Measurements from ENCODE around the gene HSFX3.
"Not testable (repeated sequence)": the region's sequence is repeated elsewhere in the genome, so short reads cannot be mapped to it uniquely, and the experiment has no call there.

HSFX3 gene, protein sequence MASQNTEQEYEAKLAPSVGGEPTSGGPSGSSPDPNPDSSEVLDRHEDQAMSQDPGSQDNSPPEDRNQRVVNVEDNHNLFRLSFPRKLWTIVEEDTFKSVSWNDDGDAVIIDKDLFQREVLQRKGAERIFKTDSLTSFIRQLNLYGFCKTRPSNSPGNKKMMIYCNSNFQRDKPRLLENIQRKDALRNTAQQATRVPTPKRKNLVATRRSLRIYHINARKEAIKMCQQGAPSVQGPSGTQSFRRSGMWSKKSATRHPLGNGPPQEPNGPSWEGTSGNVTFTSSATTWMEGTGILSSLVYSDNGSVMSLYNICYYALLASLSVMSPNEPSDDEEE

DNA sequence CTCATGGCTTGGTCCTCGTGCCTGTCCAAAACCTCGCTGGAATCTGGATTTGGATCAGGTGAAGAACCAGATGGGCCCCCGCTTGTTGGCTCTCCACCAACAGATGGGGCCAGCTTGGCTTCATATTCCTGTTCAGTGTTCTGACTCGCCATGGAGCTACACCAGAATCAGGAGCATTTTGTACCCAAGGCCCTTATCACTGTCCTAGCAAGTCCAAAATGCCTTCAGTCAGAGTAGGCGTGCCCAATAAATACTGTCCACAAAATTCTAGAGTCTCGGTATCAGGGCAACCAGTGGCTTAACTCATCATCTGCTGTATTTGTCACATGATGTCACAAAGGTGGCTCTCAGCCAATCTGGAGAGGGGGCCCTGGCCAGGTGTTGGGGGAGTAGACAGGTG is at the start of gene HSFX3:
Gene HSFX3, minus strand, starts transcription at position 224 of the 400 bp plus-strand sequence. Its CDS starts 72 bp downstream, at position 152.
- not testable (repeated sequence) for DNase-seq (ENCODE audit: low spot score)

DNA sequence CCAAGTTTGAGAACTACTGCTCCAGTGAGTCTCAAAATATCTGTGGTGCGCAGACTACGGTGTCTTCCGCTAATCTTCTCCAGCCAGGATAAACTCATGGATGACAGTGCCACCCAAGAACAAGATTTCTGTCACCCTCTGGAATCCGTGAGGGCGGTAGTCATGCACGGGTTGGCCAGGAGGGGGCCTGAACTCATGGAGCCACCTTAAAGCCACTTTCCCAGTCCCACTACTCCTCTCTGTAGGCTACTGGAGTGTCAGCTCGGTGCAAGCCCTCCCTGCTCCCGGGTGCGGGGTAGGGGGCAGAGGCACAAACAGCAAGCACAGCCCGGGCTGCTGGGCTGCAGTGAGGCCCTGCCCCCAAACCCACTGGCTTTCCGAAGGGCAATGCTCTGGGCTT is 48.9 kb upstream of the HSFX3 start:
- DNase-seq (ENCODE audit: low spot score), result not testable (repeated sequence)

DNA sequence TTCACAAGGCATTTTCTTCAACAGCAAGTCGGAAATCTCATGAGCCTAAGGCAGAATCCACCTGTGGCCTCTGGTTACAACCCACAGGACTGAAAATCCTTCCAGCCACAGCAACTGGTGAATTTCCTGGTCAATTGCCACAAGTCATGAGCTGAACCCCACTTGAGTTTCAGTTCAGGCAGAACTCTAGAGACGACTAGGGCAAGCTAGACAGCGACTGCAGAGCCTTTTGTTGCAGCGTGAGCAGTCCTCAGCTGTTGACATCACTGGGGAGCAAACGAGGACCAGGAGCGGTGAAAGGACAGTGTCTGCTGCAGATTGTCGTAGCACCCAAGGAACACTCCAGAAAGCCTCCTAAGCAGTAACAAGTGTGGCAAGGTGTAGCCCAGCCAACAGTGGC is 46.2 kb upstream of the HSFX3 start:
- DNase-seq (ENCODE audit: low spot score), result not testable (repeated sequence)

DNA sequence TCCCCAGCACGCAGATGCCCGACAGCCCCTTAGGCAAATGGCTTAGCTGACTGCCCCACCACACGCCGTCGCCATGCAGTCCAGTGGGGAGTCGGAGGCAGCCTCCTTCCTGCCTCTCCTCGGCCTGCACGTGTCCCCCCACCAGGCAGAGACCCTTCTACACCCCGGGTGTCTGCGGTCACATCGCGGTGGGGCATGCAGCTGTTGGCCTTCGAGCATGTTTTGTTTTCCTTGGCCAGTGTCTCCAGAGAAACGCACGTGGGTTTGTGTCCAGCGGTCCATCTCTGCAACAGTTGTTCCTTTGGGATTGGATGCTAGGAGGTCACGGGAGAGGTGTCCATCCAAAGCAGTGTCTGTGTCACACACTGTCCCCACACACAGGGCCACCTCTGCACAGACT is 45.5 kb upstream of the HSFX3 start, which contains the start of gene HSFX2:
Gene HSFX2, minus strand, starts transcription at position 101 of the 400 bp plus-strand sequence. CDS start 614 bp downstream, outside the sequence.
- not testable (repeated sequence) for DNase-seq (ENCODE audit: low spot score)

DNA sequence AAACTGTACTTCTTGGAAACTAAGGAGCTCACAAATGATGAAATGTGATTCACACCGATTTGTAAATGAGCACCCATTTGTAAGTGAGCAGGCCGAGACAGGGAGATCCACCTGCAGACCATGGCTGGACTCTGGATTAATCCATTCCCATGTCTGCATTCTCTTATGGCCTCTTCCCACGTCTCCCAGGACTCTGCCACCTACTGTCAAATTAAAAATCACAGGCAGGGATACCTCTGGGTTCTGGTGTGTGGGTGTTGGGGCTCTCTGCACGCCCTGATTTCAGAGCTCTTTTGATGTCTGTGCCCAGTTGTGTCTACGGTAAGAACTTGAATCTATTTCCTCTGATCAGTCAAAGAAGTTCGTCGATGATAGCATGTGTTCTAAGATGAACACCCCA is 41.3 kb upstream of the HSFX3 start:
- DNase-seq (ENCODE audit: low spot score), result not testable (repeated sequence)

DNA sequence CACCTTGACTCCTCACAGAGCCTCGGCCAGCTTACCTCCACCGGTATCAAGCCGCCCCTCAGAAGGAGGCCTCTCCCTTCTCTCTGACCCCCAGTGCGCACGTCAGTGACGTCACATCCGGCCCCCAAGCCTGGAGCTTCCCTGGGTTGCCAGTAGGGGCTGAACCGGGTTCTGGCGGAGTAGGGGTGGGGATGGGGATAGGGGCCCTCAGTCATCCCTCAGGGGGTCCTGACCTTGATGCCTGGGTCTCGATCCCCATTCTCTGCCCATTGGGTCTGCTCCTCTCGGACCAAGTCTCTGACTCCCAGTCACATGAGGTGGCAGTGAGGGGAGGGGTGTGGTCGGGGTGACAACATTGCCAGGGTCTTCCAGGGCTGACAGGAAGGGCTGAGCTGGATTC is 37.6 kb upstream of the HSFX3 start, which contains the start of gene MAGEA9B:
Gene MAGEA9B, minus strand, starts transcription at position 101 of the 400 bp plus-strand sequence. CDS start 4,280 bp downstream, outside the sequence.
- not testable (repeated sequence) for DNase-seq (ENCODE audit: low spot score)

DNA sequence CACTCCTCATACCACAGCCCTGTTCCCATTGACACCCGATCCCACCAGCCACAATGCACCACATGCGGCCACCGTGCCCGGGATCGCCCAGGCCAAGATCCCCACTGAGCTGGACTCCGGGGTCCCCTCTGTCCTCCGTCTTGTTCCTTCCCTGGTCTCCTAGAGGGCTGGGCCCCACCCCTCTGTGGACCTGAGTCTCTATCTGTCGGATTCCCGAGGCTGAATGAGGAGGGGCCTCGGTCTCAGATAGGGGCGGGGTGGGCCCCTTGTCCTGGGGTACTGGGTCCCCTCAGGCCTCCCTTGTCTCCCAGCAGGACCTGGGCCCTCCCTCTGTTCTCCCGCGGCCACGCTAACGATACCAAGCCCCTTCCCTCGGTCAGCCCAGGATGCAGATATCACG is 35.9 kb upstream of the HSFX3 start:
- not testable (repeated sequence) for DNase-seq (ENCODE audit: low spot score)

DNA sequence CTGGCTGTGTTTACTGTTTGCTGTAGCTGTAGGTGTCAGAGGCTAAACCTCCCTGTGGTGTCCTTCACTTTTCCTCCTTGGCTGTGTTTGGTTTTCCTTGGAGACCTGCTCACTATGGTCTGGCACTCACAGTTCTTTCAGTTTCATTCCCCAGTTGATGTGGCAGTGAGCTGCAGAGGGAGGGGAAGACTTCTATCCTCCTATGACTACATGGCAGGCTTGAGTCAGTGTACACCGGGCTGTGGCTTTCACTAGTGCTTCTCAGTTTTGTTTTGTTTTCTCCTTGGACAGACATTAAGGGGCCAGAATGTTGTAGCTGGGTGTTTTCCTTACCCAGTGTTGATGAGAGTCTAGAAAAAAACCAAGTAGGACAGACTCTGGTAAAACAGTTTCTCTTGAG is 23.7 kb upstream of the HSFX3 start:
- not testable (repeated sequence) for DNase-seq (ENCODE audit: low spot score)

DNA sequence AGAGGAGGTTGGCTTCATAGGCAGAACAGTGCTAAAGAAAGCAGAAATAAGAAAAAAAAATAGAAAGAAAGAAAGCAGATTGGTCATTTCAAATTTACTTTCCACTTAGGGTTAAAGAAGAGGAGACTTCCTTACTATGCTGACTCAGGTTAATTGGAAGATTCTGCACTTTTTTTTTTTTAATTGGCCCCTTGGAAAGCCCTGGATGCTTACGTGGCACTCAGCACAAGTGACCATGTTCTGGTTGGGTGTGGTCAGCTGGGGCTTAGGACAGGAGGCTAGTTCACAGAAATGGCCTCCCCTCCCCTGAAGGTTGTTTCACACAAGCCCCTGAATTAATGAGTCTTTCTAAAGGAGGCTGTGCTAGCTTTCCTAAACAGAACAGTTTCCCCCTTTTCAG is 23.0 kb upstream of the HSFX3 start:
- DNase-seq (ENCODE audit: low spot score), result no peak

DNA sequence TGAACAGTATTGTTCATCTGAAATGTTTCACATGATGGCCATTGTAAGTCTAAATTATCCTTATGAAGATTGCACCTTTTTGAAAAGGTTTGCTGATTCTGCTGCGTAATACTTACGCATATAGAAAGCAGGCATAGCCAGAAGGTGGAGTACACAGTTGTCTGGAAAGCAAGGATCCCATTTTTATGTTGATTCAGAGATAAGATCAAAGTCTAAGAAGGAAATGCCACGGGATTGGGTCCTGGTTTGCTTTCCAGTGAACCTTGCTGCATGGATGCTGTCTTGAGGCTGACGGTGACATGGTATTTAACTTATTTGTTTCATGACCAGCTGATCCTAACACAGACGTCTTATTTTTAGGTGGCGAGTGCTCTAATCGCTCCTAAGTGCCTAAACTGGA is 22.0 kb upstream of the HSFX3 start:
- no peak for DNase-seq (ENCODE audit: low spot score)

DNA sequence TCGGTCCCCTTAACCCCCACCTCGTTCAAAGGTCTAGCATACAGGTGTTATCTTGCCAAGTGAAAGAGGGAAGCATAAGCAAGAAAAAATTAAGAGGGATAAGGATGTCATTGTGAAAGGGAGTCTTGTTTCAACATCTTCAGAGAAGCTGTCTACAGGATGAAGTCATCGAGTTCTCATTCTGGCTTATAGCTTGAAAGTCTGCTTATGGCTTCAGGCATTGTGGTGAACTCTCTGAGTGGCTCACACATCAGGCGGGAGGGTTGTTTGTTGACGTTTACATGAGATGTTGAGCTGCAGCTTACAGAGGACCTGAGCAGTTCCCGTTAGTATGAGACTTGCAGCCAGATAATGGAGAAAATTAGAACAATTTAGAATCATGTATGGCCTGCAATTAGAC is 20.9 kb upstream of the HSFX3 start:
- DNase-seq (ENCODE audit: low spot score), result no peak

DNA sequence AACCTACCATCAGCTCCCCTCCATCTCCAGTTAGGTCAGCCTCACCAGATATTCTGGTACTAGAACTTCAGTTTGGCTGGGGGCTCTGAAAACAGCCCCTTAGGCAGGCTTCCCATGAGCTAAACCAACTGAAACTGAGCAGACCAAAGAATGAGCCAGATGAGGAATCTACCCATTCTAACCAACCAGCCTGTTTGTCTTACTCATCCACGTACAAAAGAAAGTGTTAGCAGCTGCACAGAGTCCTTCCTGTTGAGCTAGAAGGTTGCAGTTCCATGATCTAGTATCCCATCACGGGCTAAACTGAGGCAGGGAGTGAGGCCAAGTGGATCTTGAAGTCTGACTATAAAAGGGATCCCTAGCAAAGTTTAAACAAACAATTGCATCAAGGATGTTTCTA is 20.0 kb upstream of the HSFX3 start:
- DNase-seq (ENCODE audit: low spot score), result no peak

DNA sequence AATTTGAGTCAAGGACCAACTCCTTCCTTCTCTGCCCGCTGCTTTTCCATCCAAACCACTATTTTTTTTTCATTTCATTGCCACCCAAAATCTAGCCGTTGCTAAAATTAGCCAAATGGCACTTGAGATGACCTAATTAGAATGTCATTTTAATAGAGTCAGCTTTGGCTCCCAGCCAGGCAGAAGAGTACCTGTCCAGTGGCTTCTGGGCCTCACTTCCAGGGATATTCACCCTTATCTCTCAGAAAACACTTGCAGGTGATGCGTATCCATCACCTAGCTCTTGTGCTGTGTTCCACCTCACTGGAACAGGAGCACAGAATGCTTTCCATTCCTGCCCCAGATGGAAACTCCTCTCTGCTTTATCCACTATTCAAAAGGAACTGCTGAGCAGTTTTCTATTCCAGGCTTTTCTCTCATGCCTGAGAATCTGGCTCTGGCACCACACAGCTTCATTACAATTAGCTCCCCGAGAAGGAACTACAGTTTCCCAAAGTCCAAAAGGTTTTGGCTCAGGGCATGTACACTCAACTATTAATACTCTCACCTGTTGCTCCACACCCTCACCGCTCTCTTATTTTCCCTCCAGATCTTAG is 19.1 kb upstream of the HSFX3 start:
- no peak for DNase-seq (ENCODE audit: low spot score)

DNA sequence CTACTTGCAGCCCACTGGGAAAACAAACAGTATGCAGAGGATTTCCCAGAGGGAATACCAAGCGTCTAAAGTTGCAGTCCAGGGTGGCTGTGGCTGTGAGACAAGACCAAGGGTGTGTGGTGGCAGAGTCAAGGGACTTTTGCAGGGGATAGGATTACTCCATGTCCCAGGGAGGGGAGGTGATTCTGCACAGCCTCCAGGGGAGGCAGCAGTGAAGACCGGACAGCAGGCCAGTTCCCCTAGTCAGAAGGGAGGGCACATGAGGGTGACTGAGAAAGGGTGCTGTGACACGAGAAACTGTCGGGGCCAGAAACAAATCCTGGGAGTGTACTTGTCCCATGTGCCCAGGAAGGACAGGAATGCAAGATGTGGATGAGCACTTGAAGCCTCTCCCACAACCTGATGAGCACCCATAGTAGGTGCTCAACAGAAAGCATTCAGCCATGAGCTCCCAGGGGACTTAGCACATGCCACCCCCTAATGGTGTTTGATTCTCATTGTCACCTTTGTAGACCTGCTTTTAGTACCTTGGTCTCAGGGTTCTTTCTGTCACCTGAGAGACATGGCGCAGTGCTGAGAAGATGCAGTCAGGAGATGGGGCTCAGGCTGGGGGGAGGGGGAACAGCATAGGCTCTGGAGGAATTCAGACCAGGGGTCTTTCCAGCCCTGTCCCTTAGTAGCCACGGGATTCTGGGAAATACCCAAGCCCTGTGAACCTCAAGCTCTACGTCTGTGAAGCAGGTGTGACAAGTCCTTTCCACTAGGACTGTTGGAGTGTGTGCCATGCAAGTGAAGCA is 18.1 kb upstream of the HSFX3 start:
- no peak for DNase-seq (ENCODE audit: low spot score)

DNA sequence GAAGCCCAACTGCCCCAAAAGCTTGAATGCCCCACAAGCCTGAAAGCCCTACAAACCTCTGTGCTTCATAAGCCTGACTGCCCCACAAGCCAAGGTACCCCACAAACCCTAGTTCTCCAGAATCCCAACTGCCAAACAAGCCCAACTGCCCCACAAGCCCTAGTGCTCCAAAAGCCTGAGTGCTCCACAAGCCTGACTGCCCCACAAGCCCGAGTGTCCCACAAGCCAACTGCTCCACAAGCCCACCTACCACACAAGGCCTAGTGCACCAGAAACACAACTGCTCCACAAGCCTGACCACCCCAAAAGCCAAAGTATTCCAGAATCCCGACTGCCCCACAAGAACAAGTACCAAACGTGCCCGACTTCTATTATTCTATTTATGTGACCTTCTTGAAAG is 13.6 kb upstream of the HSFX3 start:
- DNase-seq (ENCODE audit: low spot score), result no peak

DNA sequence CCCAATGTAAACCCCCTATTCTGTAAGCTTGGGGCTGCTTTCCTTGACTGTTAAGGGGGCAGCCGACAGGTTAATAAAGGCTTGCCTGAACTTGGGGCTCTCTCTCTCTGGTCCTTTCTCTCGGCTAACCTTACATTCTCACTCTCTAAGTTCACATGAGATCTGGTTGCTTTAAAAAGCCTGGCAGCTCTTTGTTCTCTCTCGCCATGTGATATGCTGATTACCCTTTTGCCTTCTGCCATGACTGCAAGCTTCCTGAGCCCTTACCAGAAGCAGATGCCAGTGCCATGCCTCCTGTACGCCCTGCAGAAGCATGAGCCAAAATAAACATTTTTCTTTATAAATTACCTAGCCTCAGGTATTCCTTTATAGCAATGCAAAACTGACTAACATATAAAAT is 5.5 kb upstream of the HSFX3 start:
- not testable (repeated sequence) for DNase-seq (ENCODE audit: low spot score)

DNA sequence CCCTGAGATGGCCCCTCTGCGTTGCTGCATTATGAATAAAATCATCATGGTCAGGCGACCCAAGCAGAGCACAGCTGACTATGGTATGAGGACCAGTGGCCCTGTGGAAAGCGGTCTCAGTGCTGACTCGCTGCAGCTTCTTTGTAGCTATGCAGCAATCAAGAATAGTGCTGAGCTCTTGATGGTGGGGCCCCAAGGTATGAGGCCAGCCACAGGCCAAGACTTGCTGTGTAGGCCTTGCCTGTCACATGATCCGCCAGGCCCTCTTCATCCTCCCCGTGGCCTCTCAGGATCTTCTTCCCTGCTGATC is 2.2 kb upstream of the HSFX3 start:
- not testable (repeated sequence) for DNase-seq (ENCODE audit: low spot score)

DNA sequence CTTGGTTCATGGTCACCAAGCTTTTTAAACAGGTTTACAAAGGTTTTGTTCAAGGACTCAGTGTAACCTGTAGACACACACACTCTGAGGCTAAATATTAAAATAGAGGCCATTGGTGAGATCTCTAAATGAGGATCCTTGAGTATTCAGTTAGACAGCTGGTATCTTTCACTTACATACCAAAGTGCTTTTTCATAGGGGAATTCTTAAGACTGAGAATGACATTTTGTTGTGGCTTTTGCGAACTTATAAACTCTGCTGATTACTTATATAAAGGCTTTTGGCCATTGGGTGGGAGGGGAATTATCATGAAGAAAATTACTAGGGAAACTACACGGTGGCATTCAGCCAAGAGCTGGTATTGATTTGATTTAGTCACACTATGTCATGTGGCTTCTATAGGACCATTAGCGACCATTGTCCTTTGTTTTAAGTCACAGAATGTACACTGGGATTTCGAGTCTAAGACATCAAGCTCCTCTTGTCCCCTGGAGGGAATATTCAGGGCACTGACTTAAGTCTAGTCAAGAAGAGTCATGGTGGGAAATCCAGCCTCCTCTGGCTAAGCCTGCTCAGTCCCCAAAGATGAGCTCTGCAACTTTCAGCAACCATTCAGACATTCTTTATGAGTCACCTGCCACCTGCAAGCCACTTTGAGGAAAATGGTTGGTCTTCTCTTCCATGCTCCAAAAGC is 1.7 kb upstream of the HSFX3 start:
- DNase-seq (ENCODE audit: low spot score), result not testable (repeated sequence)

DNA sequence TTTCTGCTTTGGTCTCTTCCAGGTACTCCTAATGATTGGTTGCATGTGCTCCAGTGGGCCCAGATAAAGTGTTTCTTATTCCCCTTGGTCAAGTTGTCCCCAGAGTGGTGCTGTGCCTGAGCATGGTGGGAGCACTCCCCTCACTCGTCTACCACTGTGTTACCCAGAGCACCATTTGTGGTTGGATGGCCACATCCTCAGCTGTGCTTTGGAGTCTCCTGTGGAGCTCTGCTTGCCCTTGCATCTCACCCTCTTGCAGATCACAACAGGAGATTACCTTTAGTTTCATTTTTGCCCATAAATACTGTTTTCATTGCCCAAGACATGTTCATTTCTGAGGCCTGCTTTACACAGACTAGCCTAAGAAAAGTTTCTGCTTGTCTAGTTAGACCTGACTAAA is 730 bp upstream of the HSFX3 start:
- DNase-seq (ENCODE audit: low spot score), result not testable (repeated sequence)

DNA sequence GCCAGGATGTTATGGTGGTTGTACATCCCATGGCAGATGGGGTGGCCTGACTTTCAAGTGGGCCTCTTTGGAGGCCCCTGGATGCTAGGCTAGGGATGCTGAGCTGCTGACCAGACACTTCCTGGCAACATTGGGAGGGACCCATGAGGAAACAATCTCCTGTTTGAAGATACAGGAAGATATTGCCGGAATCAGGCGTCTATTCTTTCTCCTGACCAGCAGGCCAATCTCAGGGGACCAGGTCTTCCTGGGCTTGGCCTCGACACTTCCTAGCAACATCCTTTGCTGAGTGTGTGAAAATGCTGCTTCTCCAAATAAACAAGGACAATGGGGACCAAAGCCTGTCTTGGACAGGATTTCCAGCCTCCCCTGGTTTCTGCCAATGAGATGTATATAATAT is 1.9 kb downstream of the HSFX3 start:
- DNase-seq (ENCODE audit: low spot score), result not testable (repeated sequence)

DNA sequence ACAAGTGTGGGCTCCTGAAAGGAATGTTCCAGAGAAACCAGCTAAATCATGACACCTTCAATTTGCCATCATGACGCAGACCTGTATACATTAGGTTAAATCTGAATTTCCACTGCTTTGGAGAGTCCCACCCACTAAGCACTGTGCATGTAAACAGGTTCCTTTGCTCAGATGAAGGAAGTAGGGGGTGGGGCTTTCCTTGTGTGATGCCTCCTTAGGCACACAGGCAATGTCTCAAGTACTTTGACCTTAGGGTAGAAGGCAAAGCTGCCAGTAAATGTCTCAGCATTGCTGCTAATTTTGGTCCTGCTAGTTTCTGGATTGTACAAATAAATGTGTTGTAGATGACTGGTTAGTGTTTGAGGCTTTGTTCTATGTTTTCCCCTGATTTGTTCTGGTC is 2.8 kb downstream of the HSFX3 start:
- not testable (repeated sequence) for DNase-seq (ENCODE audit: low spot score)
